ENCODE results near the gene HIVEP1.
A peak's percentile ranks its signal among the peaks of the same experiment; 100 is the strongest.
"Not testable (repeated sequence)": the region's sequence is repeated elsewhere in the genome, so short reads cannot be mapped to it uniquely, and the experiment has no call there.

The HIVEP1 gene

GRCh38 chr6:12129523-12129922 lies 117.4 kb downstream of the HIVEP1 start:
- DNase-seq = no peak

- DNase-seq = no peak
Observed at GRCh38 chr6:12132351-12133222, 120.5 kb downstream of the HIVEP1 start.

DNA sequence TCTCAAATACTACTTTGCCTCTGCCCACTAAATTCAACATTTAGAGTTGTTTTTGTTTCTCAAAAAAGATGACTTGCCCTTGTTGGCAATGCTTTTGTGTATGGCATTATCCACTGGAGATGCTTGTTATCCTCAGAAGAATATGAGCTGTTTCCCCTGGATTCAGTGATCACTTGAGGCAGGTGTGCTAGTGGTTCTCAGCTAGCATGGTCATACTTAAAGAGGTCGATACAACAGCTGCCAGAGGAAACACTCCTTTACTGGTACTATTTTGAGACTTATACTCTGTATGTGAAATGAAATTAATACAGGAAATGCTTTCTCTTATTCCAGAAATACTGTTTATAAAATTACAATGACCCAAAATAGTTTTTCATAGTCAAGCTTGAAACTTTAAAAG lies 122.5 kb downstream of the HIVEP1 start:
- no peak for DNase-seq

GRCh38 chr6:12134991-12135390 lies 122.9 kb downstream of the HIVEP1 start:
- no peak for DNase-seq

DNA sequence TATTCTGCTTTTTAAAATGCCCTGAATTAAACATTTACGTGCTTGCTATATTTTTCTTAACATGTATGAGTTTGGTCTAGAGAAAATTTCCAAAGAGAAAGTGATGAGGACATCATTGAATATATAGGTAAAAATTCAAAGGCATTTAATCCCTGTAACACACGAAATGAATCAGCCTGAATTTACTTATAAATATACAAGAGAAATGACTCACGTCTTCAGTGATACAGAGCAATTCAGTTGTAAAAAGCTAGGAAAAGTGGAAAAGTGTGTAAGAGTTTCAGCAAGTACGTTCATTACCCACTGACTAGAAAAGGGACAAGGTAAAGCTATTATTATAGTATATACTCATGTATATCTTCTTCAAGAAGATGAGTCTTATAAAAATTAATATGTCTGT lies 124.8 kb downstream of the HIVEP1 start:
- DNase-seq = no peak

- no peak for DNase-seq
Observed at GRCh38 chr6:12137480-12137879, 125.4 kb downstream of the HIVEP1 start.

DNA sequence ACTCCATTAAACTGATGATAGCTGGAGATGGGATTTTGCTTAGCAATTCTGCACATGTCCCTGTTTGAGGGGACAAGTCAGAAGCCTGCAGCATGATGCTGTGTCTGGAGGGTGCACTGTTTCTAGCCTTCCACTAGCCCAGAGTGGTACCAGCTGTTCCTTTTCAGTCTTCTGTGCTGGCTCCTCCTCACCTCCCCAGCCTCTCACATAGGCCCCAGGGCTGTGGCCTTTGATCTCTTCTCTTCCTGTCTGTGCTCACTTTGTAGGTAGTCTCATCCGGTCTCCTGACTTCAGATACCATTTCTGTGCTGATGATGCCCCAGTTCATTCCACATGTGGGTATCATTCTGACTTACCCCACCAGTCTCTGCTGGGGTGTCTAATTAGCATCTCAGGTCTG lies 126.3 kb downstream of the HIVEP1 start:
- DNase-seq = peak; percentile 30

- no peak for DNase-seq
Observed at GRCh38 chr6:12138936-12139335, 126.8 kb downstream of the HIVEP1 start.

DNA sequence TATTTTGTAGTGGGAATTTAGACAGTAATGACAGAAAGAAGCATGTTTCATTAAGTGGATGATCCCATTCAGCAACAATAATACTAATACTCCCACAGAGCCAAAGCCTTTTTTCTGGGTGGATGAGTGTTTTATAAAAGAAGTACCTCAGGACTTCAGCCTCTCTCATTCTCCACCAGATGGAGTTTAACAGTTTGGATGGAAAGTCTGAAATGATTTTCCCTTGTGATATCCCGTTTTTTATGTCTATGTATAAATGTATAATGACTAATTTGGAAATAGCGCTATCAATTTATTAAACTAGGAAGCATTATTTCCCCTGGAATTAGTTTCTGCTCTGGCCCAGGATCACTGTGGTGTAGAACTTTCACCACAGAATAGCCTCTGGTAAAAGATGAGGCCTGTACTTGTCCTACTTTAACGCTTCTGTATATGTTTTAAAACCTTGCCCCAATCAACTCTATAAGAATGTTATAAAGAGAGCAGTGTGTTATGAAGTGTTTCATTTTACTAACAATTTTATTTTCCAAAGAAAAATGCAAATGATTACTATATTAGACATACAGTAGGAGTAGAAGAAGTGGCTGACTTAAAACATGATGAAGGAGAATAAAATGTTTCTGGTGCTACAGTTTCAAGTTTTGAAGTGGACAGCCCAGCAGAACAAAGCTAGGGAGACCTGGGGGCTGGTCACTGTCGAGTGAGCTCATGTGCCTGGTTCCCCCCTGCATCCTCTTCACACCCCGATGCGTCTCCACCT lies 135.6 kb downstream of the HIVEP1 start:
- DNase-seq = no peak

GRCh38 chr6:12148317-12148801 lies 136.2 kb downstream of the HIVEP1 start:
- DNase-seq = no peak

DNA sequence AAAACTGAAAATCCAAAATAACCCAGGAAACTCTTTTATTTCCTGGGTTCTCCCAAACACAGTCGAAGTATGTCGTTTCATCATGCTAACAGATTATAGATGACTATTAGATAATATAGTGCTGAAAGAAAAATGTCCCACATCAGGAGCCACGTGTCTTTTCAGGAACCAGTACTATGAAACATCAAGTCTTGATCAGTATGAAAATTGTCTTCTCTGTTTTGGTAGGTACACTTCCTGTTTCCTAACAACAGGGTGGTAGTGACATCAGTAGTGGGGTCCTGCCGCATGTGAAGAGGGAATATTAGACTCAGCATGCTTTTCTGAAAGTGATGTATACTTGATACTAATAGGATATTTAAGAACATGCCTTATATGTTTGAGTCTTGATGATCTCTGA lies 136.7 kb downstream of the HIVEP1 start:
- no peak for DNase-seq

- no peak for DNase-seq
Observed at GRCh38 chr6:12149944-12150510, 137.9 kb downstream of the HIVEP1 start.

- peak; percentile 12 for DNase-seq
Observed at GRCh38 chr6:12150812-12151432, 138.8 kb downstream of the HIVEP1 start.

GRCh38 chr6:12151433-12151820 lies 139.3 kb downstream of the HIVEP1 start:
- DNase-seq = no peak

DNA sequence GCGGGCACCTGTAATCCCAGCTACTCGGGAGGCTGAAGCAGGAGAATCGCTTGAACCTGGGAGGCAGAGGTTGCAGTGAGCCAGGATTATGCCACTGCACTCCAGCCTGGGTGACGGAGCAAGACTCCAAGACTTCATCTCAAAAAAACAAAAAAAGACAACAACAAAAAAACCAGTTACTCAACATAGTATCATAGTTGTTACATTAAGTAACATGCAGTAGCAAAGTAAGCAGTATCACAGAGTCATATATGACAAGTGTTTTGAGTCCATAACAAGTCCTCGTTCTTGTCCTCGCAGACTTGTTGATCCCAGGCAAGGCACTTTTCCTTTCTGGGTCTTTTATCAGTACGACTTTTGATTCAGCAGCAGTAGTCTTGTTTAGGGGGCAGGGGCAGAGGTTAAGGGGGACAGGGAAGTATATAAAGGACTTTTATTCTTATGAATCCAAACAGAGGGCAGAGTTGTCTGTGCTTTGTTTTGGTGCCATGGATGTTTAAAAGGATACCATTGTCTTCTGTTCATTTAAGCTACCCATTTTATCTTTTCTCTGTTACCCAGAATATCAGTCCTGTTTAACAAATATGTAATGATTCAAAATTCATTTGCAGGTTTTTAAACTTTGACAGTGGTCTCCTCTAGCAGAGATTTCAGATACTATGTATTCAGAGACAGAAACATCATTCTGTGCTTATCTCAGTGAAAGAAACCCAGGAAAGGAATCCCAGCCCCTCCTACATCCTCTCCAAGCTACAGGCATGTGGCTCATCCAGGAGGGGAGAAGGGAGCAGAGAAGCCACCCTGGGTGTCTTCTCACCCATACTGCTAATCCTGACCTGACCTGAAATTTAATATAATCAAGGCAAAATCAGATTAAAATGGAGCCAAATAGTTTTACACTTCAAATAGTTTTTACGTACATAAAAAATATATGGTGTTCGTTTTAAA lies 140.2 kb downstream of the HIVEP1 start:
- no peak for DNase-seq

DNA sequence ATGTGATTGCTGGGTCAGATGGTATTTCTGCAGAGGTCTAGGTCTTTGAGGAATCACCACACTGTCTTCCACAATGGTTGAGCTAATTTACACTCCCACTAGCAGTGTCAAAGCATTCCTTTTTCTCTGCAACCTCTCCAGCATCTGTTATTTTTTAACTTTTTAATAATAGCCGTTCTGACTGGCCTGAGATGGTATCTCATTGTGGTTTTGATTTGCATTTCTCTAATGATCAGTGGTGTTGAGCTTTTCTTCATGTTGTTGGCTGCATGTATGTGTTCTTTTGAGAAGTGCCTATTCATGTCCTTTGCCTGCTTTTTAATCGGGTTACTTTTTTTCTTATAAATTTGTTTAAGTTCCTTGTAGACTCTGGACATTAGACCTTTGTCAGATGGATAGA lies 143.7 kb downstream of the HIVEP1 start:
- DNase-seq = not testable (repeated sequence)

GRCh38 chr6:12158686-12159415 lies 146.7 kb downstream of the HIVEP1 start:
- DNase-seq = no peak

GRCh38 chr6:12160326-12160725 lies 148.2 kb downstream of the HIVEP1 start:
- no peak for DNase-seq

DNA sequence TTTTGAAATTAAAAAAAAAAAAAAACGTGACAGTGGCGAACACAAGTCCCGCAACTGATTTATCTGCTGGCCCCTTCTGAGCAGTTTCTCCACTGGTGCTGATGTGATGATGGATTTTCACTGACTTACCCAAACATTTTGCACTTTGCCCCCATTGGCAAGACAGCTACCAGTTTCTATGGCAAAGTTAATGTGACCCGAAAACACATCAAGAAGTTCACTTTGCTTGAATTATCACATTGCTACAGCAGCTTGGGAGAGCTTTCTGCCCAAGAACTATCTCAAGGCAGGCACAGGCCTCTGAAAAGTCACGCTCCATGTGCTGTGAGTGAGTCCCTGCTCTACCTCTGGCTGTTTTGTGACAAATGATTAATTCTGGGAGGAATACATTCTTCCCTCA lies 150.1 kb downstream of the HIVEP1 start:
- no peak for DNase-seq

GRCh38 chr6:12163149-12163548 lies 151.0 kb downstream of the HIVEP1 start:
- DNase-seq = peak; percentile 47

Measured in activated gamma-delta T cell treated with Interleukin-2 at 50 U/mL for 16 hours (primary cell).